GM12891 (cell line): Measurements from ENCODE around the gene MAGI3.
A peak's percentile ranks its signal among the peaks of the same experiment; 100 is the strongest.

Source experiments
- DNase-seq: peaks from one replicate; pipeline ENCODE4 v3.0.0; 2011; ENCODE audit warnings: low spot score; ENCODE audit not compliant: insufficient read length
- FAIRE-seq: peaks from 2 replicates; lab custom pipeline; 2011; peaks lifted over from hg19 to GRCh38; lab: Jason Lieb, UNC
- PAX5 ChIP-seq: IDR thresholded peaks from 2 replicates; pipeline ENCODE4 v1.6.1; 2011; ENCODE audit warnings: low read length, moderate library complexity, mild to moderate bottlenecking; ENCODE audit not compliant: insufficient read depth, severe bottlenecking
- POLR2A ChIP-seq: IDR thresholded peaks from 2 replicates; pipeline ENCODE4 v1.6.1; 2011; ENCODE audit warnings: low read depth, low read length, control low read depth
- POLR2AphosphoS5 ChIP-seq: IDR thresholded peaks from 2 replicates; pipeline ENCODE4 v1.6.1; 2011; ENCODE audit warnings: low read depth, low read length, control low read depth
- POU2F2 ChIP-seq: IDR thresholded peaks from 2 replicates; pipeline ENCODE4 v1.6.1; 2011; ENCODE audit warnings: low read depth, mild to moderate bottlenecking, control low read depth, low read length, moderate library complexity
- SPI1 ChIP-seq: IDR thresholded peaks from 2 replicates; pipeline ENCODE4 v1.6.1; 2011; ENCODE audit warnings: low read depth, low read length, control low read depth
- TAF1 ChIP-seq: IDR thresholded peaks from 2 replicates; pipeline ENCODE4 v1.6.1; 2011; ENCODE audit warnings: low read depth, low read length, control low read depth

Gene MAGI3

GRCh38 chr1:113380075-113380474 lies 10.2 kb upstream of the MAGI3 start:
- DNase-seq (no peak), FAIRE-seq (no peak)
- no peak for TF ChIP-seq POLR2AphosphoS5
- TF ChIP-seq POLR2A = no peak
- TF ChIP-seq TAF1 = no peak
- no peak for TF ChIP-seq POU2F2
- TF ChIP-seq PAX5 = no peak

- FAIRE-seq = no peak
- TF ChIP-seq POLR2AphosphoS5 (no peak), SPI1 (no peak)
- DNase-seq = no peak
Observed at GRCh38 chr1:113388017-113388620, 2.2 kb upstream of the MAGI3 start.

GRCh38 chr1:113388621-113389358 lies 1.5 kb upstream of the MAGI3 start:
- FAIRE-seq = no peak
- TF ChIP-seq POLR2AphosphoS5 (no peak), PAX5 (no peak), POLR2A (no peak), SPI1 (no peak), TAF1 (no peak), POU2F2 (no peak)
- DNase-seq = no peak

GRCh38 chr1:113389359-113389952 lies 859 bp upstream of the MAGI3 start:
- DNase-seq (no peak), FAIRE-seq (no peak)
- TF ChIP-seq POU2F2 (no peak), POLR2AphosphoS5 (no peak), SPI1 (no peak), TAF1 (no peak), POLR2A (no peak), PAX5 (no peak)

- FAIRE-seq (no peak), DNase-seq (peak; percentile 13)
- TF ChIP-seq POLR2AphosphoS5 (no peak), SPI1 (no peak), POLR2A (no peak), TAF1 (no peak), PAX5 (no peak), POU2F2 (no peak)
Observed at GRCh38 chr1:113390871-113391648, 745 bp downstream of the MAGI3 start.

GRCh38 chr1:113391649-113392271 lies 1.4 kb downstream of the MAGI3 start:
- FAIRE-seq (no peak), DNase-seq (no peak)
- TF ChIP-seq POU2F2 = no peak
- no peak for TF ChIP-seq TAF1
- no peak for TF ChIP-seq POLR2AphosphoS5
- no peak for TF ChIP-seq SPI1

GRCh38 chr1:113392541-113393128 lies 2.3 kb downstream of the MAGI3 start:
- DNase-seq (no peak), FAIRE-seq (no peak)
- TF ChIP-seq POLR2AphosphoS5 (no peak), SPI1 (no peak), POLR2A (no peak), TAF1 (no peak), POU2F2 (no peak), PAX5 (no peak)

- FAIRE-seq (no peak), DNase-seq (no peak)
- no peak for TF ChIP-seq TAF1
Observed at GRCh38 chr1:113394043-113394862, 3.9 kb downstream of the MAGI3 start.

GRCh38 chr1:113394863-113395259 lies 4.5 kb downstream of the MAGI3 start:
- DNase-seq = no peak
- no peak for FAIRE-seq
- TF ChIP-seq SPI1 (no peak), TAF1 (no peak), POLR2AphosphoS5 (no peak), PAX5 (no peak), POU2F2 (no peak), POLR2A (no peak)
